Right atrium auricular region (tissue), 2 donors: Measurements from ENCODE around the gene PRPF40B. TPM values are rescaled to one million over a fixed set of nuclear protein-coding genes. Genes with fewer than 3 reads are reported as not detected.

ENCODE experiments used
- DNase-seq: peaks from one replicate; pipeline ENCODE4 v3.0.0-alpha.2; 2019; ENCODE audit warnings: low spot score
- H3K27ac ChIP-seq, 2 donors: fragments of 200-600 bp; sonication (generic); 1 replicate in 1 of 2; 2 replicates in 1 of 2; pipeline ENCODE4 v1.5.1; 2016 to 2019
- H3K27me3 ChIP-seq, 2 donors: fragments of 200-600 bp; sonication (generic); one replicate each; pipeline versions ENCODE4 v1.5.1 to v1.6.0; 2017 to 2019
- H3K36me3 ChIP-seq: fragments of 200-600 bp; sonication (generic); one replicate; pipeline ENCODE4 v1.5.1; 2016
- H3K4me1 ChIP-seq, 2 donors: fragments of 200-600 bp; sonication (generic); one replicate each; pipeline versions ENCODE4 v1.5.1 to v1.6.0; 2017 to 2019
- H3K4me3 ChIP-seq, 2 donors: fragments of 200-600 bp; sonication (generic); 1 replicate in 1 of 2; 2 replicates in 1 of 2; pipeline ENCODE4 v1.5.1; 2017 to 2019; ENCODE audit warnings: mild to moderate bottlenecking in 1 of 2, moderate library complexity in 1 of 2
- H3K9me3 ChIP-seq, 2 donors: fragments of 200-600 bp; sonication (generic); one replicate each; pipeline ENCODE4 v1.5.1; 2019
- total RNA-seq, 2 donors: library from RNA; depleted of rRNA; stranded (reverse); fragments of >200 nt; gene quantifications; one replicate each; pipeline ENCODE4 v1.1.0, GENCODE V29; 2016
- TF ChIP-seq, protein P1 (sequence below), 2 donors: fragments of 200-600 bp; sonication (generic); IDR thresholded peaks; one replicate each; pipeline ENCODE4 v1.5.1; 2019; ENCODE audit warnings: antibody characterized with exemption in 2 of 2

The PRPF40B gene
- total RNA-seq, 2 donors from 2014 or later = 14.9 to 16.0 TPM

DNA sequence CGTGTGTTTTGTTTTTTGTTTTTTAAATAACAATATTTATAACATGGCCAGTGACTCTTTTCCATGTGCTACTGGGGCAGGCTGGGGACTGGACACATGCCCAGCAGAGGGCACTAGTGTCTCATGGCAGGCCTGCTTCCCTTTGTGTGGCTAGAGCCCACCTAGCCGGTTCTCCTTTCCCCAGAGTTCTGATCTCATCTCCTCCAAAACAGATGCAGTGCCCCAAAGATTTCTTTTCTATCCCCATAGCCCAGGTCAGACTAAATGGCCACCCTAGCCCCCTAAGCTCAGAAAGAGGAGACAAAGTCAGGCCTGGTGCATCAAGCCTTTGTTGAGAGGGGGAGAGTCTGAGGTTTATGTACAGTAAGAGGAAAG is 21.2 kb downstream of the PRPF40B start:
- H3K4me3 ChIP-seq = no peak overlapping the region
- H3K36me3 ChIP-seq = peaks cover 60% of the 10 kb centered on the region
- no peak overlapping the region for H3K27ac ChIP-seq
- TF ChIP-seq, protein P1, sequence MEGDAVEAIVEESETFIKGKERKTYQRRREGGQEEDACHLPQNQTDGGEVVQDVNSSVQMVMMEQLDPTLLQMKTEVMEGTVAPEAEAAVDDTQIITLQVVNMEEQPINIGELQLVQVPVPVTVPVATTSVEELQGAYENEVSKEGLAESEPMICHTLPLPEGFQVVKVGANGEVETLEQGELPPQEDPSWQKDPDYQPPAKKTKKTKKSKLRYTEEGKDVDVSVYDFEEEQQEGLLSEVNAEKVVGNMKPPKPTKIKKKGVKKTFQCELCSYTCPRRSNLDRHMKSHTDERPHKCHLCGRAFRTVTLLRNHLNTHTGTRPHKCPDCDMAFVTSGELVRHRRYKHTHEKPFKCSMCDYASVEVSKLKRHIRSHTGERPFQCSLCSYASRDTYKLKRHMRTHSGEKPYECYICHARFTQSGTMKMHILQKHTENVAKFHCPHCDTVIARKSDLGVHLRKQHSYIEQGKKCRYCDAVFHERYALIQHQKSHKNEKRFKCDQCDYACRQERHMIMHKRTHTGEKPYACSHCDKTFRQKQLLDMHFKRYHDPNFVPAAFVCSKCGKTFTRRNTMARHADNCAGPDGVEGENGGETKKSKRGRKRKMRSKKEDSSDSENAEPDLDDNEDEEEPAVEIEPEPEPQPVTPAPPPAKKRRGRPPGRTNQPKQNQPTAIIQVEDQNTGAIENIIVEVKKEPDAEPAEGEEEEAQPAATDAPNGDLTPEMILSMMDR (IDR thresholded peaks at IDR 0.05) = peak; percentile 91 to 94
- H3K27me3 ChIP-seq = no peaks in the 10 kb centered on the region
- no peaks in the 10 kb centered on the region for H3K9me3 ChIP-seq
- H3K4me1 ChIP-seq = peaks cover 0 to 47% of the 10 kb centered on the region in 2 donors
- DNase-seq = peak; percentile 86

DNA sequence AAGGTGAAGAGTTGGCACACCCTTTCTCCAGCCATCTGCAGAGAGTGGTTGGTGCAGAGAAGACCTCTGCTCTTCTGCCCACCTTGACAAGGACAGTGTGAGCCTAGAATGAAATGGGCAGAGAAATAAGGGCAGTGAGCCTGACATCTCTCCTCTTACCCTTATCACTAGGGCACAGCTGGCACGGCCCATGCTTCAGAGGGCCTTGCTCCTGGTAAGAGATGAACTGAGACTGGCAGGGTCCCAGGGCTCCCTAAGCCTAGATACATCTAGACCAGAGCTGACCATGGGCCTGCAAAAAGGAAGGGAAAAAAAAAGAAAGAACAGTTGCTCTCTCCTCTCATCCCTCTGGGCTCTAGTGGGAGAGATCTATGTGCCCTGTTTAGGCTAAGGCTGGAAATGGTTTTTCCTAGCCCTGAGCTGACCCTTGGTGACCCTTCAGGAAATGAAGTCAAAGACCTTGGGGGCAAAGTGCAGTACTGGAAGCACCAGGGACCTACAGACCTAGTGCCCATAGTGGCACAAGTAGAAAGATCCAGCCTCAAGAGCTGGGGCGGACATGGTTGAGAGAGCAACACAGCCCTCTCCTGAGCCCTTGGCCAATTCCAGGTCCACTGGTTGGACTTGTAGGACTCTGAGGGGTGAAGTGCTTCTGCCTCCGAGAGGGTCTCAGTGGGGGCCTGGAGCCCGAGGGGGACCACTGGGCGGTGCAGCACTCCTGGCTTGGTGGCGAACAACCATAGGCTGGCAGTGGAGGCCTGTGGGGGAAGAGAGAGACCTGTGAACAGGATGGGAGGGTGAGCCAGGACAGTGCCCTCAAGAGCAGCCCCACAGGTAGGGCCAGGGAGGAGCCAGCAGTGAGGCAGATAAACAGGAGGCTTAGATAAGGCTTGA is 22.0 kb downstream of the PRPF40B start:
- DNase-seq = no peak
- H3K27ac ChIP-seq = no peak overlapping the region

DNA sequence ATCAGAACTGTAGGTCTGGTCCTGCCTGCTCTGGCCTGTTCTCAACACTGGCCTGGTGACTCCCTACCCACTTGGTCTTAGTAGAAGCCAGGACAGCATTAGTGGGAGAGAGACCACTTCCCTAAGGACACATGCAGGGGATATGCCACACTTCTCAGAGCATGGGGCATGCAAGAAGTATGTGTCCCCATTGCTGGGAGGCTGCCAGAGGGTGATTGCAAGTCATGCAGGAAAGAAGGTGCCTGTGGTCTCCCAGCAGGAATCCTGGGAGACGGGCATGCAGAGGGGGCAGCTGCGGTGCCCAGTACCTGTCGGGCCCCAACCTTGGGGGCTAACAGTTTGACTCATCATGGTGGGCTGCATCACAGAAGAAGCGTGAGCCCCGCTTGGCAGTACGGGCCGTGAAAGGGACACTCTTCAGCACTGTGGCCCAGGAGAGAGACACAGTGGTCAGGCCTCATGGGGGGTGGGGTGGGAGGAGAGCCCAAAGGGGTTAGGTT is 23.0 kb downstream of the PRPF40B start:
- Histone ChIP-seq H3K4me1 (peaks cover 0 to 47% of the 10 kb centered on the region in 2 donors), H3K27me3 (no peaks in the 10 kb centered on the region), H3K4me3 (no peak overlapping the region), H3K9me3 (no peaks in the 10 kb centered on the region), H3K36me3 (peaks cover 60% of the 10 kb centered on the region), H3K27ac (no peak overlapping the region)
- no peak for DNase-seq
- TF ChIP-seq, protein P1 (IDR thresholded peaks at IDR 0.05) = no peak

More for the DNA sequence above, 22.0 kb downstream of the PRPF40B start:
- H3K27me3 ChIP-seq = no peaks in the 10 kb centered on the region
- H3K4me1 ChIP-seq = peaks cover 0 to 47% of the 10 kb centered on the region in 2 donors
- no peaks in the 10 kb centered on the region for H3K9me3 ChIP-seq
- no peak overlapping the region for H3K4me3 ChIP-seq
- peaks cover 64% of the 10 kb centered on the region for H3K36me3 ChIP-seq
- TF ChIP-seq, protein P1 (IDR thresholded peaks at IDR 0.05) = no peak

DNA sequence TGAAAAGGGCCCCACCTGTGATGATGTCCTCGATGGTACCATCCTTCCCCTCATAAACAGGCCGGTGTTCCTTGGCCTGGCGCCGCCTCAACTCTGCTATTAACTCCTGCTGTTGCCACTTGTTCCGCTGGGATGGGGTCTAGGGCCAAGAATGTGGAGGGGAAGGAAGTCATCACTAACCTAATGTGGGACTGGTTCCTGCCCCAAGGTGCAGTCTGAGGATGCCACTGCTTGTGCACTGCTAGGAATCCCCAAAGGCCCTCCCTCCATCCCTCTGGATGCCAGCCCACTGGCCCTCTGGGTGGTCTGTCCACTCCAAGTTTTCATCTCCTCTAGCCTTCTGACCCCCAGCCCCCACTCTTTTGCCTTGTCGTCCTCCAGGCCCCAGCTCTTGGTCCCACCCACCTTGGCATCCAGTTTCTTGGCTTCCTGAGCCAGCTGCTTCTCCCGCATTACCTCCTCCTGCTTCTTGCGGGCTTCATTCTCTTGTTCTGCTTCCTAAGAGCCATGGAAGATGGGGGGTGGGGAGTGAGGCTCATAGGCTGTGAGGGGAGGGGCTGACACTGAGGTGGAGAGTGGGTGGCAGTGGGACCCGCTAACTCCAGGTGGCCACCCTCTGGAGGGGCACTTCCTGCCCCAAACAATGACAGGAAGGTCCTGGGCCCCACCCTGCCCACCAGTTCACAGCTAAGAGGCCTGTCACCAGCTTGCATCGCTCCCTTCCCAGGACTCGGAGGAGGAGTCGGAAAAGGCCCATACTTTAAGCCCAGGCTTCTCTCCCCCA is 23.7 kb downstream of the PRPF40B start:
- DNase-seq = no peak
- TF ChIP-seq, protein P1 (IDR thresholded peaks at IDR 0.05) = no peak
- Histone ChIP-seq H3K9me3 (no peaks in the 10 kb centered on the region), H3K4me1 (peaks cover 0 to 47% of the 10 kb centered on the region in 2 donors), H3K27ac (peak overlapping the region; percentile 26 to 60), H3K4me3 (no peak overlapping the region), H3K36me3 (peaks cover 67% of the 10 kb centered on the region), H3K27me3 (no peaks in the 10 kb centered on the region)

DNA sequence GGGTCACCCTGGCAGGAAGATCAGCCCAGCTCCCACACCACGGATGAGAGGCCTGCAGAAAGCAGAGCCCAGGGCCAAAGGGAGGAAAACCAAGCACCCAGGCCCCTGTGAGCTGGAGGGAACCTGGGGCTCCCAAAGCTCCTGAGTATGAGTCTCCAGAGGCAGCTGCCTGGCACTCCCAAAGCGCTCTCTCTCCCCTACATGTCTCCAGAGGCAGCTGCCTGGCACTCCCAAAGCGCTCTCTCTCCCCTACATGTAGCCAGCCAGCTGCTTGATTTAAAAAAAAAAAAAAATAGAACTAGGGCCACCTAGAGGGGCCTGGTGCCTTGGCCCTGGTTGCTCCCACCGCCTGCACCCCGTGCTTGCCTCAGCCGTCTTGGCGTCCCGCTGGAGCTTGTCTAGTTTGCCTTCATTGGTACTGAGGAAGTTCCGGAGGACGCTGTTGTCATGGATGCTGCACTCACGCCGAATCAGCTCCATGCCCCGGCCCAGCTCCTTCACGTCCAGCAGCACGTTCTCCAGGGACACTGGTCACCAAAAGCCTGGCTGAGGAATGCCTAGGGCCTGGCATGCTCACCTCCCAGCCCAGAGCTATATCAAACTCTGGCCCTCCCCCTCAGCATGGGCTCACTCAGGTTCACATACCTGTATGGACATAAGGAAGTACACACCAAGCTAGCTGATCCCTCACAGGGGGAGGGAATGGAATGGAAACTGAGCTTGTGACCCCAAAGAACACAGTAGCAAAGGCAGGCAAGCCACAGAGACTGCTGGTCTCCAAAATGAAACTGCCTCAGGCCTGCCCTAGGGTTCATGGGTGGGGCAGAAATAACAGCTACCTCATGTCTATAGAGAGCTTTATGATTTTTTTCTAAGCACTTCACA is 24.7 kb downstream of the PRPF40B start:
- Histone ChIP-seq H3K27me3 (no peaks in the 10 kb centered on the region), H3K27ac (peak overlapping the region; percentile 26 to 60), H3K9me3 (no peaks in the 10 kb centered on the region), H3K36me3 (peaks cover 71% of the 10 kb centered on the region), H3K4me1 (peaks cover 0 to 47% of the 10 kb centered on the region in 2 donors), H3K4me3 (no peak overlapping the region)
- DNase-seq = no peak
- TF ChIP-seq, protein P1 (IDR thresholded peaks at IDR 0.05) = no peak
